ENCODE data around the gene DLG2. TPM values are rescaled to one million over a fixed set of nuclear protein-coding genes. Genes with fewer than 3 reads are reported as not detected.
"Not testable (repeated sequence)": the region's sequence is repeated elsewhere in the genome, so short reads cannot be mapped to it uniquely, and the experiment has no call there.

The DLG2 gene
- total and polyA plus RNA-seq, 2 donors (not counting 3 experiments of a cell fraction or from before 2014, with no cell fraction given) = 0.15 to 1.1 TPM

DNA sequence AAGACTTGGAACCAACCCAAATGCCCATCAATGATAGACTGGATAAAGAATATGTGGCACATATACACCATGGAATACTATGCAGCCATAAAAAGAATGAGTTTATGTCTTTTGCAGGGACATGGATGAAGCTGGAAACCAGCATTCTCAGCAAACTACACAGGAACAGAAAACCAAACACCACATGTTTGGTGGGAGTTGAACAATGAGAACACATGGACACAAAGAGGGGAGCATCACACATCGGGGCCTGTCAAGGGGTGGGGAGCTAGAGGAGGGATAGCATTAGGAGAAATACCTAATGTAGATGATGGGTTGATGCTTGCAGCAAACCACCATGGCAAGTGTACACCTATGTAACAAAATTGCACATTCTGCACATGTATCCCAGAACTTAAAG lies 397.4 kb downstream of the DLG2 start:
- H3K9me3 ChIP-seq (replicated peaks; ENCODE audit: control insufficient read depth, insufficient read depth, low read length); BruUV-seq (replicated peaks); intact Hi-C loops (cut with micrococcal nuclease); H3K79me2 ChIP-seq (ENCODE audit: control insufficient read depth, insufficient read depth, low read length); H3K36me3 ChIP-seq (ENCODE audit: control insufficient read depth in 2 of 2, extremely low read depth in 1 of 2, insufficient read depth in 2 of 2, low read length in 2 of 2); POLR2A ChIA-PET; FAIRE-seq; H3K4me3 ChIP-seq (replicated peaks in 1 of 3; ENCODE audit: insufficient read depth in 1 of 3, low read depth in 1 of 3, low read length in 3 of 3); DNase-seq (ENCODE audit: low read depth, low spot score); H3K4me2 ChIP-seq (ENCODE audit: insufficient read depth, low read length); H3K9ac ChIP-seq (replicated peaks; ENCODE audit: extremely low read depth, insufficient read depth, low read length); H3K27ac ChIP-seq (ENCODE audit: insufficient read depth, low read depth, low read length); H3K27me3 ChIP-seq (ENCODE audit: control insufficient read depth in 2 of 2, insufficient read depth in 2 of 2, low read length in 2 of 2); CTCF ChIA-PET; dilution Hi-C loops (cut with MboI; ENCODE audit: extremely low pct_ligation_motif_present, low sequenced_read_pairs); H4K20me1 ChIP-seq (replicated peaks; ENCODE audit: control insufficient read depth, extremely low read depth, insufficient read depth, low read length); H3K9me1 ChIP-seq (replicated peaks; ENCODE audit: control insufficient read depth, extremely low read depth, insufficient read depth, low read length); H3K4me1 ChIP-seq (ENCODE audit: control insufficient read depth, extremely low read depth, insufficient read depth, low read length); H2AFZ ChIP-seq (ENCODE audit: low read depth, low read length): not testable (repeated sequence)

- FAIRE-seq (no peak), DNase-seq (ENCODE audit: low read depth, low spot score) (no peak)
- Histone ChIP-seq H2AFZ (ENCODE audit: low read depth, low read length) (no peak overlapping the region), H3K27me3 (ENCODE audit: control insufficient read depth in 2 of 2, insufficient read depth in 2 of 2, low read length in 2 of 2) (no peaks in the 10 kb centered on the region), H3K9ac (replicated peaks; ENCODE audit: extremely low read depth, insufficient read depth, low read length) (no peak overlapping the region), H4K20me1 (replicated peaks; ENCODE audit: control insufficient read depth, extremely low read depth, insufficient read depth, low read length) (no peaks in the 10 kb centered on the region), H3K9me3 (replicated peaks; ENCODE audit: control insufficient read depth, insufficient read depth, low read length) (peaks cover 2% of the 10 kb centered on the region), H3K4me1 (ENCODE audit: control insufficient read depth, extremely low read depth, insufficient read depth, low read length) (no peaks in the 10 kb centered on the region), H3K9me1 (replicated peaks; ENCODE audit: control insufficient read depth, extremely low read depth, insufficient read depth, low read length) (no peaks in the 10 kb centered on the region), H3K79me2 (ENCODE audit: control insufficient read depth, insufficient read depth, low read length) (no peaks in the 10 kb centered on the region), H3K27ac (ENCODE audit: insufficient read depth, low read depth, low read length) (no peak overlapping the region), H3K36me3 (ENCODE audit: control insufficient read depth in 2 of 2, extremely low read depth in 1 of 2, insufficient read depth in 2 of 2, low read length in 2 of 2) (no peaks in the 10 kb centered on the region), H3K4me2 (ENCODE audit: insufficient read depth, low read length) (no peak overlapping the region), H3K4me3 (replicated peaks in 1 of 3; ENCODE audit: insufficient read depth in 1 of 3, low read depth in 1 of 3, low read length in 3 of 3) (no peak overlapping the region)
- dilution Hi-C loops (cut with MboI; ENCODE audit: extremely low pct_ligation_motif_present, low sequenced_read_pairs) = no loop called here
- intact Hi-C loops (cut with micrococcal nuclease) = no loop called here
- POLR2A ChIA-PET = no interaction called here
- no TSS peak for BruUV-seq (replicated peaks)
- TF ChIP-seq JUN (IDR thresholded peaks at IDR 0.05; ENCODE audit: borderline replicate concordance, insufficient read depth, insufficient read length, low read depth) (no peak), EZH2 (IDR thresholded peaks at IDR 0.05; ENCODE audit: borderline replicate concordance, low read depth, low read length, severe bottlenecking) (no peak), POLR2A (IDR thresholded peaks at IDR 0.05; ENCODE audit: low read depth, low read length) (no peak), GATA2 (IDR thresholded peaks at IDR 0.05; ENCODE audit: insufficient read depth, insufficient read length, low read depth, low read length) (no peak), MYC (IDR thresholded peaks at IDR 0.05; ENCODE audit: low read depth, low read length) (no peak), POLR2AphosphoS5 (IDR thresholded peaks at IDR 0.05; ENCODE audit: insufficient read depth, low read depth, low read length) (no peak), FOS (IDR thresholded peaks at IDR 0.05; ENCODE audit: borderline replicate concordance, insufficient read depth, low read length) (no peak)
- TF ChIP-seq, protein P1, sequence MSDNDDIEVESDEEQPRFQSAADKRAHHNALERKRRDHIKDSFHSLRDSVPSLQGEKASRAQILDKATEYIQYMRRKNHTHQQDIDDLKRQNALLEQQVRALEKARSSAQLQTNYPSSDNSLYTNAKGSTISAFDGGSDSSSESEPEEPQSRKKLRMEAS (IDR thresholded peaks at IDR 0.05; ENCODE audit: insufficient read depth, insufficient read length) = no peak
- TF ChIP-seq, protein P2, sequence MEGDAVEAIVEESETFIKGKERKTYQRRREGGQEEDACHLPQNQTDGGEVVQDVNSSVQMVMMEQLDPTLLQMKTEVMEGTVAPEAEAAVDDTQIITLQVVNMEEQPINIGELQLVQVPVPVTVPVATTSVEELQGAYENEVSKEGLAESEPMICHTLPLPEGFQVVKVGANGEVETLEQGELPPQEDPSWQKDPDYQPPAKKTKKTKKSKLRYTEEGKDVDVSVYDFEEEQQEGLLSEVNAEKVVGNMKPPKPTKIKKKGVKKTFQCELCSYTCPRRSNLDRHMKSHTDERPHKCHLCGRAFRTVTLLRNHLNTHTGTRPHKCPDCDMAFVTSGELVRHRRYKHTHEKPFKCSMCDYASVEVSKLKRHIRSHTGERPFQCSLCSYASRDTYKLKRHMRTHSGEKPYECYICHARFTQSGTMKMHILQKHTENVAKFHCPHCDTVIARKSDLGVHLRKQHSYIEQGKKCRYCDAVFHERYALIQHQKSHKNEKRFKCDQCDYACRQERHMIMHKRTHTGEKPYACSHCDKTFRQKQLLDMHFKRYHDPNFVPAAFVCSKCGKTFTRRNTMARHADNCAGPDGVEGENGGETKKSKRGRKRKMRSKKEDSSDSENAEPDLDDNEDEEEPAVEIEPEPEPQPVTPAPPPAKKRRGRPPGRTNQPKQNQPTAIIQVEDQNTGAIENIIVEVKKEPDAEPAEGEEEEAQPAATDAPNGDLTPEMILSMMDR (IDR thresholded peaks at IDR 0.05; ENCODE audit: extremely low read depth in 1 of 2, insufficient read depth in 1 of 2, low read depth in 1 of 2, low read length in 2 of 2) = no peak
- CTCF ChIA-PET = no interaction called here
These were observed 430.2 kb downstream of the DLG2 start for GRCh38 chr11:85196968-85197367.
